WTC11 (cell line): Measurements from ENCODE around the gene TMEM30A. TPM values are rescaled to one million over a fixed set of nuclear protein-coding genes. Genes with fewer than 3 reads are reported as not detected.

Source experiments
- ATAC-seq: fragments of 200-7000 bp; cut with Tn5 transposase; 2 replicates; pipeline ENCODE4 v1.10.0; 2021; ENCODE audit warnings: mild to moderate bottlenecking, moderate library complexity
- CTCF ChIA-PET: fragments of 300-600 bp; sonication (Branson Sonifier 250); formaldehyde crosslinking; loops from one replicate; lab custom pipeline; 2021; ENCODE audit warnings: antibody characterized with exemption; lab: Charles Lee
- POLR2A ChIA-PET: fragments of 350-600 bp; sonication (Branson Sonifier 250); formaldehyde crosslinking; loops from one replicate; lab custom pipeline; 2021; ENCODE audit warnings: antibody characterized with exemption; lab: Charles Lee
- DNase-seq: peaks from one replicate; pipeline ENCODE4 v3.0.0; 2021; ENCODE audit warnings: low spot score
- H3K27ac Mint-ChIP-seq: 2 replicates; pipeline ENCODE4 v1.8.0; 2021; ENCODE audit warnings: mixed read lengths
- H3K27me3 Mint-ChIP-seq: 2 replicates; pipeline ENCODE4 v1.8.0; 2021; ENCODE audit warnings: low read depth, mild to moderate bottlenecking, moderate library complexity, mixed read lengths
- H3K36me3 Mint-ChIP-seq: 2 replicates; pipeline ENCODE4 v1.8.0; 2021; ENCODE audit warnings: mixed read lengths
- H3K4me1 Mint-ChIP-seq: 2 replicates; pipeline ENCODE4 v1.8.0; 2022; ENCODE audit warnings: mixed read lengths
- H3K4me3 Mint-ChIP-seq: 2 replicates; pipeline ENCODE4 v1.8.0; 2021; ENCODE audit warnings: mild to moderate bottlenecking, moderate library complexity, mixed read lengths
- H3K9me3 Mint-ChIP-seq: 2 replicates; pipeline ENCODE4 v1.8.0; 2021; ENCODE audit warnings: mixed read lengths
- AR ChIP-seq: fragments of 250-450 bp; sonication (Bioruptor Pico); IDR thresholded peaks from 2 replicates; pipeline ENCODE4 v1.9.0; 2021; ENCODE audit warnings: mild to moderate bottlenecking
- ATF3 ChIP-seq: sonication (generic); formaldehyde crosslinking; conservative IDR thresholded peaks from 2 replicates; pipeline ENCODE4 v1.8.1; 2022; ENCODE audit warnings: mild to moderate bottlenecking, missing genetic modification reagents
- CBFB ChIP-seq: sonication (generic); formaldehyde crosslinking; IDR thresholded peaks from 2 replicates; pipeline ENCODE4 v1.8.1; 2022; ENCODE audit warnings: mild to moderate bottlenecking, low read depth, missing genetic modification reagents
- ERG ChIP-seq: fragments of 250-450 bp; sonication (Bioruptor Pico); IDR thresholded peaks from 2 replicates; pipeline ENCODE4 v1.8.0; 2021; ENCODE audit warnings: mild to moderate bottlenecking
- GTF2I ChIP-seq: fragments of 250-450 bp; sonication (Bioruptor Pico); conservative IDR thresholded peaks from 2 replicates; pipeline ENCODE4 v1.4.0; 2021; ENCODE audit warnings: mild to moderate bottlenecking
- HMGXB4 ChIP-seq: sonication (generic); formaldehyde crosslinking; IDR thresholded peaks from 2 replicates; pipeline ENCODE4 v1.8.1; 2023; ENCODE audit warnings: mild to moderate bottlenecking, moderate library complexity, missing genetic modification reagents
- IRF2 ChIP-seq: sonication (generic); formaldehyde crosslinking; IDR thresholded peaks from 2 replicates; pipeline ENCODE4 v1.8.0; 2022; ENCODE audit warnings: low read depth, missing genetic modification reagents, borderline replicate concordance
- JAZF1 ChIP-seq: fragments of 250-450 bp; sonication (Bioruptor Pico); IDR thresholded peaks from 2 replicates; pipeline ENCODE4 v1.9.0; 2021; ENCODE audit warnings: moderate library complexity, mild to moderate bottlenecking, inconsistent platforms
- MAX ChIP-seq: sonication (generic); formaldehyde crosslinking; IDR thresholded peaks from 2 replicates; pipeline ENCODE4 v1.8.0; 2022; ENCODE audit warnings: mild to moderate bottlenecking, missing genetic modification reagents
- MLX ChIP-seq: sonication (generic); formaldehyde crosslinking; IDR thresholded peaks from 2 replicates; pipeline ENCODE4 v1.8.1; 2023; ENCODE audit warnings: mild to moderate bottlenecking, missing genetic modification reagents, moderate library complexity
- MXD4 ChIP-seq: fragments of 250-450 bp; sonication (Bioruptor Pico); IDR thresholded peaks from 2 replicates; pipeline ENCODE4 v1.8.0; 2021; ENCODE audit warnings: mild to moderate bottlenecking, moderate library complexity, borderline replicate concordance
- MYBL2 ChIP-seq: sonication (generic); formaldehyde crosslinking; IDR thresholded peaks from 2 replicates; pipeline ENCODE4 v1.8.1; 2023; ENCODE audit warnings: mild to moderate bottlenecking, moderate library complexity, missing genetic modification reagents
- NR1H2 ChIP-seq: sonication (generic); formaldehyde crosslinking; IDR thresholded peaks from 2 replicates; pipeline ENCODE4 v1.9.0; 2021; ENCODE audit warnings: mild to moderate bottlenecking, moderate library complexity, missing genetic modification reagents
- PRRX2 ChIP-seq: fragments of 250-450 bp; sonication (Bioruptor Pico); IDR thresholded peaks from 2 replicates; pipeline ENCODE4 v1.8.0; 2021; ENCODE audit warnings: mild to moderate bottlenecking
- SP1 ChIP-seq: sonication (generic); formaldehyde crosslinking; conservative IDR thresholded peaks from 2 replicates; pipeline ENCODE4 v1.8.1; 2022; ENCODE audit warnings: missing genetic modification reagents
- STAT6 ChIP-seq: sonication (generic); formaldehyde crosslinking; conservative IDR thresholded peaks from 2 replicates; pipeline ENCODE4 v1.8.1; 2023; ENCODE audit warnings: mild to moderate bottlenecking, low read depth, missing genetic modification reagents, moderate library complexity
- TEAD1 ChIP-seq: sonication (generic); formaldehyde crosslinking; IDR thresholded peaks from 2 replicates; pipeline ENCODE4 v1.8.0; 2022; ENCODE audit warnings: mild to moderate bottlenecking, missing genetic modification reagents
- TEAD4 ChIP-seq: sonication (generic); formaldehyde crosslinking; IDR thresholded peaks from 2 replicates; pipeline ENCODE4 v1.8.0; 2022; ENCODE audit warnings: mild to moderate bottlenecking, missing genetic modification reagents
- ZNF138 ChIP-seq: sonication (generic); formaldehyde crosslinking; conservative IDR thresholded peaks from 2 replicates; pipeline ENCODE4 v1.8.1; 2022; ENCODE audit warnings: mild to moderate bottlenecking, moderate library complexity, missing genetic modification reagents
- ZNF219 ChIP-seq: sonication (generic); formaldehyde crosslinking; IDR thresholded peaks from 2 replicates; pipeline ENCODE4 v1.8.0; 2023; ENCODE audit warnings: missing genetic modification reagents, mild to moderate bottlenecking, borderline replicate concordance
- ZNF396 ChIP-seq: fragments of 250-450 bp; sonication (Bioruptor Pico); IDR thresholded peaks from 2 replicates; pipeline ENCODE4 v1.8.0; 2021; ENCODE audit warnings: mild to moderate bottlenecking, moderate library complexity, borderline replicate concordance
- total RNA-seq: library from RNA; stranded (reverse); gene quantifications from 3 replicates; pipeline ENCODE4 v1.2.3, GENCODE V29; 2021

TMEM30A gene
- total RNA-seq, 1 experiment from 2014 or later, result 81.2 TPM

- TF ChIP-seq AR (CRISPR knock-in tag) (no peak), MYBL2 (CRISPR knock-in tag) (no peak), ZNF219 (CRISPR knock-in tag) (no peak), ERG (CRISPR knock-in tag) (no peak), GTF2I (CRISPR knock-in tag) (no peak), ZNF396 (CRISPR knock-in tag) (no peak), HMGXB4 (CRISPR knock-in tag) (no peak), MLX (CRISPR knock-in tag) (no peak)
These were observed 23.8 kb upstream of the TMEM30A start (continued) for GRCh38 chr6:75308250-75308988.

GRCh38 chr6:75307364-75308004 lies 22.9 kb upstream of the TMEM30A start:
- no peaks in the 10 kb centered on the region for H3K36me3 Mint-ChIP-seq
- no peak overlapping the region for H3K27ac Mint-ChIP-seq
- CTCF ChIA-PET, result interaction anchor here (0.6 kb wide), 1 partner anchor 10 kb away, joined by 3 read pairs; no protein-coding TSS in a partner anchor
- H3K4me3 Mint-ChIP-seq, result no peak overlapping the region
- POLR2A ChIA-PET, result no interaction called here
- no peaks in the 10 kb centered on the region for H3K27me3 Mint-ChIP-seq
- H3K4me1 Mint-ChIP-seq, result no peaks in the 10 kb centered on the region
- H3K9me3 Mint-ChIP-seq, result no peaks in the 10 kb centered on the region
- ATAC-seq (no peak), DNase-seq (no peak)
- TF ChIP-seq TEAD4 (CRISPR knock-in tag) (no peak), TEAD1 (CRISPR knock-in tag) (no peak), JAZF1 (CRISPR knock-in tag) (no peak)

GRCh38 chr6:75306064-75306463 lies 21.5 kb upstream of the TMEM30A start:
- Mint-ChIP-seq H3K4me1 (no peaks in the 10 kb centered on the region), H3K27ac (no peak overlapping the region; the same call in 1 of the 2 replicates), H3K9me3 (no peaks in the 10 kb centered on the region), H3K27me3 (no peaks in the 10 kb centered on the region), H3K4me3 (no peak overlapping the region), H3K36me3 (no peaks in the 10 kb centered on the region)
- POLR2A ChIA-PET, result no interaction called here
- CTCF ChIA-PET, result interaction anchor here (0.6 to 1.4 kb wide), 6 partner anchors 9 to 223 kb away, joined by 4 to 7 read pairs (median 5); no protein-coding TSS in a partner anchor
- ATAC-seq (no peak), DNase-seq (no peak)
- no peak for TF ChIP-seq ZNF138 (CRISPR knock-in tag)
- no peak for TF ChIP-seq NR1H2 (CRISPR knock-in tag)
- no peak for TF ChIP-seq IRF2
- TF ChIP-seq CBFB (CRISPR knock-in tag), result no peak
- no peak for TF ChIP-seq PRRX2 (CRISPR knock-in tag)
- TF ChIP-seq MAX (CRISPR knock-in tag), result no peak
- no peak for TF ChIP-seq SP1 (CRISPR knock-in tag)
- no peak for TF ChIP-seq STAT6 (CRISPR knock-in tag)
- TF ChIP-seq ATF3 (CRISPR knock-in tag), result no peak
- no peak for TF ChIP-seq MXD4 (CRISPR knock-in tag)
- no peak for TF ChIP-seq ERG (CRISPR knock-in tag)
